Central memory CD8-positive, alpha-beta T cell (primary cell): Measurements from ENCODE around the gene EIF2A.
A peak's percentile ranks its signal among the peaks of the same experiment; 100 is the strongest.

Source experiments
- ATAC-seq: fragments of 150-1000 bp; cut with Tn5 transposase; replicated peaks from 2 replicates; pipeline ENCODE4 v1.10.0; 2022; ENCODE audit warnings: mild to moderate bottlenecking, moderate FRiP score, moderate number of reproducible peaks; ENCODE audit not compliant: poor library complexity, severe bottlenecking; ENCODE audit errors: extremely low read depth
- DNase-seq, 2 donors: peaks; one replicate each; pipeline ENCODE4 v3.0.0; 2021; ENCODE audit warnings: low spot score in 2 of 2
- H3K27ac Mint-ChIP-seq: one replicate; pipeline ENCODE4 v1.8.0; 2022; ENCODE audit warnings: low read depth, mild to moderate bottlenecking, moderate library complexity, mixed read lengths
- H3K27me3 Mint-ChIP-seq: one replicate; pipeline ENCODE4 v1.8.0; 2022; ENCODE audit warnings: mixed read lengths
- H3K36me3 Mint-ChIP-seq: one replicate; pipeline ENCODE4 v1.8.0; 2022; ENCODE audit warnings: mild to moderate bottlenecking, moderate library complexity, mixed read lengths; ENCODE audit not compliant: insufficient read depth
- H3K4me1 Mint-ChIP-seq: one replicate; pipeline ENCODE4 v1.8.0; 2022; ENCODE audit warnings: mixed read lengths
- H3K4me3 Mint-ChIP-seq: one replicate; pipeline ENCODE4 v1.8.0; 2022; ENCODE audit warnings: mild to moderate bottlenecking, moderate library complexity, mixed read lengths
- H3K9me3 Mint-ChIP-seq: one replicate; pipeline ENCODE4 v1.8.0; 2022; ENCODE audit warnings: mixed read lengths

The EIF2A gene

GRCh38 chr3:150545419-150546225 is 965 bp upstream of the EIF2A start:
- peak overlapping the region; percentile 91 for H3K4me3 Mint-ChIP-seq
- H3K27ac Mint-ChIP-seq = peak overlapping the region; percentile 97
- ATAC-seq (peak; percentile 6), DNase-seq (peak in 1 of 2 donors; percentile 40)
- H3K36me3 Mint-ChIP-seq = peaks cover 36% of the 10 kb centered on the region
- no peaks in the 10 kb centered on the region for H3K9me3 Mint-ChIP-seq
- no peaks in the 10 kb centered on the region for H3K27me3 Mint-ChIP-seq
- peaks cover 62% of the 10 kb centered on the region for H3K4me1 Mint-ChIP-seq

- H3K9me3 Mint-ChIP-seq = no peaks in the 10 kb centered on the region
- H3K4me1 Mint-ChIP-seq = peaks cover 56% of the 10 kb centered on the region
- peak overlapping the region; percentile 91 for H3K4me3 Mint-ChIP-seq
- H3K36me3 Mint-ChIP-seq = peaks cover 38% of the 10 kb centered on the region
- H3K27me3 Mint-ChIP-seq = no peaks in the 10 kb centered on the region
- no peak for ATAC-seq
- DNase-seq = no peak
- peak overlapping the region; percentile 97 for H3K27ac Mint-ChIP-seq
These were observed 606 bp downstream of the EIF2A start for GRCh38 chr3:150547045-150547741.

GRCh38 chr3:150555859-150556436 is 9.4 kb downstream of the EIF2A start:
- ATAC-seq (no peak), DNase-seq (no peak)
- Mint-ChIP-seq H3K27me3 (no peaks in the 10 kb centered on the region), H3K9me3 (no peaks in the 10 kb centered on the region), H3K27ac (no peak overlapping the region), H3K36me3 (peaks cover 49% of the 10 kb centered on the region), H3K4me1 (peaks cover 36% of the 10 kb centered on the region), H3K4me3 (no peak overlapping the region)

GRCh38 chr3:150556792-150557191 is 10.2 kb downstream of the EIF2A start:
- Mint-ChIP-seq H3K4me3 (no peak overlapping the region), H3K36me3 (peaks cover 47% of the 10 kb centered on the region)

GRCh38 chr3:150557725-150558124 is 11.1 kb downstream of the EIF2A start:
- H3K4me1 Mint-ChIP-seq = peaks cover 30% of the 10 kb centered on the region
- peaks cover 45% of the 10 kb centered on the region for H3K36me3 Mint-ChIP-seq
- H3K27me3 Mint-ChIP-seq = no peaks in the 10 kb centered on the region
- DNase-seq (no peak), ATAC-seq (no peak)
- no peak overlapping the region for H3K27ac Mint-ChIP-seq
- no peak overlapping the region for H3K4me3 Mint-ChIP-seq
- no peaks in the 10 kb centered on the region for H3K9me3 Mint-ChIP-seq

More at GRCh38 chr3:150556792-150557191, 10.2 kb downstream of the EIF2A start:
- no peak overlapping the region for H3K27ac Mint-ChIP-seq
- no peak for ATAC-seq
- H3K9me3 Mint-ChIP-seq = no peaks in the 10 kb centered on the region
- no peak for DNase-seq
- H3K27me3 Mint-ChIP-seq = no peaks in the 10 kb centered on the region
- peaks cover 33% of the 10 kb centered on the region for H3K4me1 Mint-ChIP-seq

GRCh38 chr3:150564243-150564642 is 17.7 kb downstream of the EIF2A start:
- ATAC-seq (no peak), DNase-seq (no peak)
- Mint-ChIP-seq H3K4me1 (peaks cover 8% of the 10 kb centered on the region), H3K36me3 (peaks cover 42% of the 10 kb centered on the region), H3K27me3 (no peaks in the 10 kb centered on the region), H3K27ac (no peak overlapping the region), H3K4me3 (no peak overlapping the region), H3K9me3 (no peaks in the 10 kb centered on the region)

GRCh38 chr3:150567328-150567727 is 20.7 kb downstream of the EIF2A start:
- Mint-ChIP-seq H3K27ac (no peak overlapping the region), H3K36me3 (peaks cover 57% of the 10 kb centered on the region), H3K27me3 (no peaks in the 10 kb centered on the region), H3K4me3 (no peak overlapping the region), H3K9me3 (no peaks in the 10 kb centered on the region), H3K4me1 (no peaks in the 10 kb centered on the region)
- ATAC-seq = no peak
- DNase-seq = no peak

- no peaks in the 10 kb centered on the region for H3K9me3 Mint-ChIP-seq
- ATAC-seq (no peak), DNase-seq (no peak)
- peaks cover 5% of the 10 kb centered on the region for H3K4me1 Mint-ChIP-seq
- no peak overlapping the region for H3K4me3 Mint-ChIP-seq
- peaks cover 59% of the 10 kb centered on the region for H3K36me3 Mint-ChIP-seq
- no peaks in the 10 kb centered on the region for H3K27me3 Mint-ChIP-seq
- H3K27ac Mint-ChIP-seq = no peak overlapping the region
These were observed 31.3 kb downstream of the EIF2A start for GRCh38 chr3:150577855-150578254.

- Mint-ChIP-seq H3K4me3 (no peak overlapping the region), H3K4me1 (peaks cover 5% of the 10 kb centered on the region), H3K36me3 (peaks cover 49% of the 10 kb centered on the region), H3K9me3 (no peaks in the 10 kb centered on the region), H3K27ac (no peak overlapping the region), H3K27me3 (no peaks in the 10 kb centered on the region)
- no peak for ATAC-seq
- DNase-seq = no peak
These were observed 34.6 kb downstream of the EIF2A start for GRCh38 chr3:150581174-150581573.

- no peak for DNase-seq
- no peaks in the 10 kb centered on the region for H3K4me1 Mint-ChIP-seq
- peaks cover 40% of the 10 kb centered on the region for H3K36me3 Mint-ChIP-seq
- H3K9me3 Mint-ChIP-seq = no peaks in the 10 kb centered on the region
- no peaks in the 10 kb centered on the region for H3K27me3 Mint-ChIP-seq
- no peak overlapping the region for H3K4me3 Mint-ChIP-seq
- ATAC-seq = no peak
- H3K27ac Mint-ChIP-seq = no peak overlapping the region
These were observed 36.0 kb downstream of the EIF2A start for GRCh38 chr3:150582620-150583019.

- H3K27ac Mint-ChIP-seq = no peak overlapping the region
- peaks cover 38% of the 10 kb centered on the region for H3K36me3 Mint-ChIP-seq
- no peaks in the 10 kb centered on the region for H3K9me3 Mint-ChIP-seq
- ATAC-seq = no peak
- H3K4me3 Mint-ChIP-seq = no peak overlapping the region
- DNase-seq = no peak
- H3K27me3 Mint-ChIP-seq = no peaks in the 10 kb centered on the region
- H3K4me1 Mint-ChIP-seq = no peaks in the 10 kb centered on the region
These were observed 36.4 kb downstream of the EIF2A start for GRCh38 chr3:150583028-150583427.

GRCh38 chr3:150588027-150588830 is 41.6 kb downstream of the EIF2A start:
- Mint-ChIP-seq H3K36me3 (peaks cover 10% of the 10 kb centered on the region), H3K9me3 (no peaks in the 10 kb centered on the region), H3K27ac (no peak overlapping the region), H3K4me3 (no peak overlapping the region), H3K27me3 (no peaks in the 10 kb centered on the region), H3K4me1 (peaks cover 4% of the 10 kb centered on the region)
- DNase-seq (no peak), ATAC-seq (no peak)
